B cell (primary cell): ENCODE data around the gene DTNA. TPM values are rescaled to one million over a fixed set of nuclear protein-coding genes. Genes with fewer than 3 reads are reported as not detected.

ENCODE experiments used
- ATAC-seq: fragments of 200-7000 bp; cut with Tn5 transposase; one replicate; pipeline ENCODE4 v1.10.0; 2021; ENCODE audit warnings: low read depth, mild to moderate bottlenecking, moderate number of reproducible peaks, moderate library complexity
- CTCF ChIA-PET: fragments of 350-600 bp; sonication (Branson Sonifier 250); formaldehyde crosslinking; loops from one replicate; lab custom pipeline; 2021; ENCODE audit warnings: antibody characterized with exemption, inconsistent platforms; lab: Charles Lee
- POLR2A ChIA-PET: fragments of 350-600 bp; sonication (Branson Sonifier 250); formaldehyde crosslinking; loops from one replicate; lab custom pipeline; 2021; ENCODE audit warnings: antibody characterized with exemption; lab: Charles Lee
- DNase-seq: peaks from one replicate; pipeline ENCODE4 v3.0.0; 2013
- H2AFZ ChIP-seq: 2 replicates; pipeline ENCODE4 v1.6.1; 2012; ENCODE audit warnings: mild to moderate bottlenecking, low read depth, low read length; ENCODE audit not compliant: insufficient read depth, poor library complexity, severe bottlenecking
- H3K27ac ChIP-seq, 2 donors: 1 replicate in 1 of 2; 2 replicates in 1 of 2; pipeline ENCODE4 v1.5.1; 2012 to 2013; ENCODE audit warnings: low read length in 2 of 2, mild to moderate bottlenecking in 2 of 2, moderate library complexity in 1 of 2
- H3K27me3 ChIP-seq, 4 experiments: fragments of 200-600 bp in 1 of 4; sonication (generic) in 1 of 4; replicated peaks in 1 of 4; 1 replicate in 2 of 4; 2 replicates in 2 of 4; pipeline versions ENCODE4 v1.6.1 to v1.7.0; 2013 to 2016; ENCODE audit warnings: low read length in 3 of 4, mild to moderate bottlenecking in 2 of 4, mixed read lengths in 1 of 4, moderate library complexity in 1 of 4; ENCODE audit not compliant: insufficient read depth in 4 of 4, control insufficient read depth in 3 of 4; ENCODE audit errors: control extremely low read depth in 1 of 4
- H3K36me3 ChIP-seq, 2 experiments: replicated peaks in 1 of 2; 1 replicate in 1 of 2; 2 replicates in 1 of 2; pipeline versions ENCODE4 v1.6.1 to v1.7.1; 2013; ENCODE audit warnings: low read length in 1 of 2; ENCODE audit not compliant: insufficient read depth in 2 of 2, control insufficient read depth in 1 of 2; ENCODE audit errors: control extremely low read depth in 1 of 2, extremely low read depth in 1 of 2
- H3K4me1 ChIP-seq, 2 donors: fragments of 200-600 bp in 1 of 2; sonication (generic) in 1 of 2; 1 replicate in 1 of 2; 2 replicates in 1 of 2; pipeline versions ENCODE4 v1.5.1 to v1.6.1; 2013 to 2017; ENCODE audit warnings: low read length in 2 of 2; ENCODE audit not compliant: control insufficient read depth in 2 of 2, insufficient read depth in 2 of 2
- H3K4me2 ChIP-seq: replicated peaks from 2 replicates; pipeline ENCODE3; 2012; ENCODE audit warnings: mild to moderate bottlenecking, low read depth, low read length; ENCODE audit not compliant: poor library complexity, severe bottlenecking
- H3K4me3 ChIP-seq, 5 experiments: fragments of 200-600 bp in 1 of 5; sonication (generic) in 1 of 5; 1 replicate in 3 of 5; 2 replicates in 2 of 5; pipeline versions ENCODE4 v1.5.1 to v1.7.0; 2011 to 2016; ENCODE audit warnings: low read length in 4 of 5, mild to moderate bottlenecking in 4 of 5, low read depth in 2 of 5, control low read depth in 1 of 5, moderate library complexity in 1 of 5; ENCODE audit not compliant: insufficient read depth in 1 of 5; ENCODE audit errors: control extremely low read depth in 1 of 5, extremely low read depth in 1 of 5
- H3K79me2 ChIP-seq: fragments of 200-600 bp; sonication (generic); one replicate; pipeline ENCODE4 v1.6.0; 2016; ENCODE audit warnings: low read length; ENCODE audit not compliant: control insufficient read depth, insufficient read depth
- H3K9ac ChIP-seq: fragments of 200-600 bp; sonication (generic); 2 replicates; pipeline ENCODE4 v1.6.1; 2017; ENCODE audit warnings: mild to moderate bottlenecking, low read length, moderate library complexity
- H3K9me3 ChIP-seq, 3 donors: one replicate each; pipeline versions ENCODE4 v1.6.1 to v1.7.1; 2013; ENCODE audit warnings: low read length in 2 of 3; ENCODE audit not compliant: control insufficient read depth in 2 of 3, insufficient read depth in 1 of 3; ENCODE audit errors: control extremely low read depth in 1 of 3
- H4K20me1 ChIP-seq: 2 replicates; pipeline ENCODE4 v1.6.0; 2012; ENCODE audit warnings: mild to moderate bottlenecking, low read length; ENCODE audit not compliant: insufficient read depth, control insufficient read depth, poor library complexity, severe bottlenecking
- H3K27ac Mint-ChIP-seq: one replicate; pipeline ENCODE4 v1.8.0; 2021; ENCODE audit warnings: mixed read lengths
- H3K27me3 Mint-ChIP-seq: one replicate; pipeline ENCODE4 v1.8.0; 2021; ENCODE audit warnings: mixed read lengths
- H3K4me1 Mint-ChIP-seq: one replicate; pipeline ENCODE4 v1.8.0; 2021; ENCODE audit warnings: mixed read lengths
- H3K4me3 Mint-ChIP-seq: one replicate; pipeline ENCODE4 v1.8.0; 2021; ENCODE audit warnings: mixed read lengths
- H3K9me3 Mint-ChIP-seq: one replicate; pipeline ENCODE4 v1.8.0; 2022; ENCODE audit warnings: mixed read lengths; ENCODE audit not compliant: insufficient read depth
- EZH2 ChIP-seq: IDR thresholded peaks from 2 replicates; pipeline ENCODE4 v1.6.1; 2012; ENCODE audit warnings: borderline replicate concordance, low read depth, mild to moderate bottlenecking, moderate library complexity, low read length; ENCODE audit not compliant: insufficient read depth, poor library complexity, severe bottlenecking
- WGBS: methylation state at CpG from one replicate; pipeline ENCODE4 v1.1.5; 2013; ENCODE audit warnings: missing lambda C conversion rate; ENCODE audit not compliant: insufficient coverage; 5-methylcytosine and 5-hydroxymethylcytosine counted together
- intact Hi-C: fragments of 100-400 bp; cut with micrococcal nuclease; formaldehyde crosslinking; loops from one replicate; pipeline ENCODE4 v1.10.0; 2022
- polyA plus RNA-seq: library from polyadenylated mRNA; depleted of rRNA; stranded (reverse); fragments of >200 nt; gene quantifications from 2 replicates; pipeline ENCODE4 v1.2.3, GENCODE V29; 2012
- total RNA-seq, 2 donors: library from RNA; stranded (reverse); fragments of 120-200 nt in 1 of 2; gene quantifications; 1 replicate in 1 of 2; 2 replicates in 1 of 2; pipeline versions ENCODE4 v1.2.3 to v1.2.4, GENCODE V29; 2013 to 2022
- TF ChIP-seq, protein P1 (sequence below): fragments of 200-600 bp; IDR thresholded peaks from one replicate; pipeline ENCODE4 v1.8.0; 2022; ENCODE audit warnings: antibody characterized with exemption, mild to moderate bottlenecking

Gene DTNA
- total and polyA plus RNA-seq, 2 donors (not counting 1 experiment from before 2014, with no cell fraction given) = not detected

DNA sequence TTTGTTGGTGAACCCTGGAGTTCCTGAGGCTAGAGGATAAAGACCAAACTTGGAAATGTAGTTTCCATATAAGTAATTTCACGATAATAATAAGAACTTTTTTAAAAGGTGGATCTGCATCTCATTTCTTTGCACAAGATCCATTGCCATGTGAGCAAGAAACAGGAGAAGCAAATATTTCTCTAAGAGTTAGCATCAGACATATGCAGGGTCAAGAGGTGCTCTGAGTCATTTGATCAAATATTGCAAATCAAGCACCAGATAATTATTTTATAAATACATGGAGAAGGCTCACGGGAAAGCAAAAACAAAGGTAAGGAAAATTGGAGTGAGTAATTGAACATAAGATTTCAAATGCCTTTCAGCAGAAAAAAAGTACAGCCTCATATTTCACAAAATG, 118.0 kb downstream of the DTNA start:
- H3K4me1 ChIP-seq = no peaks in the 10 kb centered on the region
- WGBS = no CpG with 5 or more reads among the region's 2 CpGs
- H3K4me2 ChIP-seq = no peak overlapping the region
- H4K20me1 ChIP-seq = no peaks in the 10 kb centered on the region
- peaks cover 2% of the 10 kb centered on the region for H3K9me3 Mint-ChIP-seq
- no peak overlapping the region for H3K27ac ChIP-seq
- H3K79me2 ChIP-seq = no peaks in the 10 kb centered on the region
- no peak overlapping the region for H2AFZ ChIP-seq
- H3K4me3 ChIP-seq = no peak overlapping the region
- DNase-seq (no peak), ATAC-seq (no peak)
- H3K27ac Mint-ChIP-seq = no peak overlapping the region
- CTCF ChIA-PET = no interaction called here
- no peaks in the 10 kb centered on the region for H3K36me3 ChIP-seq
- H3K4me3 Mint-ChIP-seq = no peak overlapping the region
- no peaks in the 10 kb centered on the region for H3K27me3 Mint-ChIP-seq
- no peaks in the 10 kb centered on the region for H3K4me1 Mint-ChIP-seq
- H3K9ac ChIP-seq = no peak overlapping the region
- no peaks in the 10 kb centered on the region for H3K27me3 ChIP-seq
- no peak for TF ChIP-seq EZH2
- TF ChIP-seq, protein P1, sequence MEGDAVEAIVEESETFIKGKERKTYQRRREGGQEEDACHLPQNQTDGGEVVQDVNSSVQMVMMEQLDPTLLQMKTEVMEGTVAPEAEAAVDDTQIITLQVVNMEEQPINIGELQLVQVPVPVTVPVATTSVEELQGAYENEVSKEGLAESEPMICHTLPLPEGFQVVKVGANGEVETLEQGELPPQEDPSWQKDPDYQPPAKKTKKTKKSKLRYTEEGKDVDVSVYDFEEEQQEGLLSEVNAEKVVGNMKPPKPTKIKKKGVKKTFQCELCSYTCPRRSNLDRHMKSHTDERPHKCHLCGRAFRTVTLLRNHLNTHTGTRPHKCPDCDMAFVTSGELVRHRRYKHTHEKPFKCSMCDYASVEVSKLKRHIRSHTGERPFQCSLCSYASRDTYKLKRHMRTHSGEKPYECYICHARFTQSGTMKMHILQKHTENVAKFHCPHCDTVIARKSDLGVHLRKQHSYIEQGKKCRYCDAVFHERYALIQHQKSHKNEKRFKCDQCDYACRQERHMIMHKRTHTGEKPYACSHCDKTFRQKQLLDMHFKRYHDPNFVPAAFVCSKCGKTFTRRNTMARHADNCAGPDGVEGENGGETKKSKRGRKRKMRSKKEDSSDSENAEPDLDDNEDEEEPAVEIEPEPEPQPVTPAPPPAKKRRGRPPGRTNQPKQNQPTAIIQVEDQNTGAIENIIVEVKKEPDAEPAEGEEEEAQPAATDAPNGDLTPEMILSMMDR = no peak
- POLR2A ChIA-PET = no interaction called here
- H3K9me3 ChIP-seq = no peaks in the 10 kb centered on the region
- intact Hi-C loops = no loop called here

DNA sequence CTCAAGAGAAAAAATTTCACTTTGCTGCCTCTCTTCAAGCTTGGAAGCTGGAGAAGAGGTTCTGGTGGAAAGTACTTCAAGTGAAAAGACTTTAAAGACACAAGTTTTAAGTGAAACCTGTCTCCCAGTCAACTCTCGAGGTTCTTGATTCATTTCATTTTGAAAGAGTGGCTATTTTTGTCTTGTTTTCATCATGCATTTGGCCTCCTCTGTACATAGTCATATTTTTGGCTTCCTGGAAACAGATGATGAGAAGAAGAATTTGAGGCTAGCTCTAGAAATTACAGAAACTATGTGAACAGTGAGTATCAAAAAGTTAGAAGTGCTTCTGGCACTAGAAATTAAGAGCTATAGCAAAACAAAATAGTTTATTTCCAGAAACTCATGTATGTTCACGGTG, 124.8 kb downstream of the DTNA start:
- Histone ChIP-seq H3K27ac (no peak overlapping the region), H3K4me1 (no peaks in the 10 kb centered on the region), H3K27me3 (no peaks in the 10 kb centered on the region), H3K4me3 (no peak overlapping the region), H4K20me1 (no peaks in the 10 kb centered on the region), H3K9me3 (no peaks in the 10 kb centered on the region), H3K79me2 (no peaks in the 10 kb centered on the region), H2AFZ (no peak overlapping the region), H3K9ac (no peak overlapping the region), H3K4me2 (no peak overlapping the region), H3K36me3 (no peaks in the 10 kb centered on the region)
- DNase-seq (no peak), ATAC-seq (no peak)
- Mint-ChIP-seq H3K27ac (no peak overlapping the region), H3K9me3 (no peaks in the 10 kb centered on the region), H3K4me3 (no peak overlapping the region), H3K4me1 (no peaks in the 10 kb centered on the region), H3K27me3 (no peaks in the 10 kb centered on the region)
- intact Hi-C loops = no loop called here
- WGBS = 0% methylated on average over 1 of the region's 2 CpGs
- ChIA-PET POLR2A (no interaction called here), CTCF (no interaction called here)
- TF ChIP-seq EZH2 = no peak
- TF ChIP-seq, protein P1 = no peak
